IPS-18c (cell line): ENCODE measurements around the gene AZIN2.

Experiments used
- H3K4me3 ChIP-seq: 2 replicates; pipeline ENCODE4 v1.7.0; 2013; ENCODE audit warnings: low read depth, mild to moderate bottlenecking, low read length, moderate library complexity; ENCODE audit not compliant: insufficient read depth
- H3K9me3 ChIP-seq: one replicate; pipeline ENCODE4 v1.6.1; 2013; ENCODE audit warnings: mild to moderate bottlenecking, low read length, moderate library complexity; ENCODE audit not compliant: control insufficient read depth, insufficient read depth

Gene AZIN2

GRCh38 chr1:33152685-33153432, 71.9 kb downstream of the AZIN2 start:
- Histone ChIP-seq H3K4me3 (no peak overlapping the region; the same call in 1 of the 2 replicates), H3K9me3 (no peaks in the 10 kb centered on the region)

- H3K4me3 ChIP-seq: no peak overlapping the region; the same call in 1 of the 2 replicates
- H3K9me3 ChIP-seq: no peaks in the 10 kb centered on the region
These were observed 72.7 kb downstream of the AZIN2 start for GRCh38 chr1:33153650-33154049.

- H3K9me3 ChIP-seq: no peaks in the 10 kb centered on the region
- H3K4me3 ChIP-seq: no peak overlapping the region
These were observed 75.1 kb downstream of the AZIN2 start for GRCh38 chr1:33155877-33156538.

GRCh38 chr1:33157131-33157530, 76.2 kb downstream of the AZIN2 start:
- no peaks in the 10 kb centered on the region for H3K9me3 ChIP-seq
- H3K4me3 ChIP-seq: no peak overlapping the region

- H3K9me3 ChIP-seq: no peaks in the 10 kb centered on the region
These were observed 77.4 kb downstream of the AZIN2 start for GRCh38 chr1:33158366-33158765.

GRCh38 chr1:33159577-33159976, 78.6 kb downstream of the AZIN2 start:
- no peaks in the 10 kb centered on the region for H3K9me3 ChIP-seq
- no peak overlapping the region for H3K4me3 ChIP-seq

More at GRCh38 chr1:33158366-33158765, 77.4 kb downstream of the AZIN2 start:
- H3K4me3 ChIP-seq: no peak overlapping the region

- H3K9me3 ChIP-seq: no peaks in the 10 kb centered on the region
These were observed 80.2 kb downstream of the AZIN2 start for GRCh38 chr1:33161061-33161681.

GRCh38 chr1:33162141-33162540, 81.2 kb downstream of the AZIN2 start:
- no peak overlapping the region for H3K4me3 ChIP-seq
- H3K9me3 ChIP-seq: no peaks in the 10 kb centered on the region

More at GRCh38 chr1:33161061-33161681, 80.2 kb downstream of the AZIN2 start:
- no peak overlapping the region; the same call in 1 of the 2 replicates for H3K4me3 ChIP-seq

GRCh38 chr1:33163621-33164519, 82.9 kb downstream of the AZIN2 start:
- Histone ChIP-seq H3K4me3 (no peak overlapping the region), H3K9me3 (no peaks in the 10 kb centered on the region)

- no peak overlapping the region for H3K4me3 ChIP-seq
- H3K9me3 ChIP-seq: no peaks in the 10 kb centered on the region
These were observed 84.3 kb downstream of the AZIN2 start for GRCh38 chr1:33165209-33165608.

- no peaks in the 10 kb centered on the region for H3K9me3 ChIP-seq
- no peak overlapping the region for H3K4me3 ChIP-seq
These were observed 84.9 kb downstream of the AZIN2 start for GRCh38 chr1:33165809-33166208.

GRCh38 chr1:33167650-33168447, 86.9 kb downstream of the AZIN2 start:
- Histone ChIP-seq H3K9me3 (no peaks in the 10 kb centered on the region), H3K4me3 (no peak overlapping the region)

GRCh38 chr1:33168556-33169289, 87.8 kb downstream of the AZIN2 start:
- H3K9me3 ChIP-seq: no peaks in the 10 kb centered on the region
- H3K4me3 ChIP-seq: no peak overlapping the region

- H3K4me3 ChIP-seq: no peak overlapping the region
- no peaks in the 10 kb centered on the region for H3K9me3 ChIP-seq
These were observed 88.5 kb downstream of the AZIN2 start for GRCh38 chr1:33169290-33170055.
